Glutamatergic neuron (in vitro differentiated cells): ENCODE results near the gene PRH2. TPM values are rescaled to one million over a fixed set of nuclear protein-coding genes. Genes with fewer than 3 reads are reported as not detected.

Experiments used
- DNase-seq: peaks from one replicate; pipeline ENCODE4 v3.0.0; 2022
- H3K27ac Mint-ChIP-seq: one replicate; pipeline ENCODE4 v1.8.0; 2020; ENCODE audit warnings: mild to moderate bottlenecking, mixed read lengths, inconsistent platforms; ENCODE audit not compliant: unreplicated experiment
- H3K27me3 Mint-ChIP-seq: one replicate; pipeline ENCODE4 v1.8.0; 2020; ENCODE audit warnings: mild to moderate bottlenecking, moderate library complexity, mixed read lengths, inconsistent platforms; ENCODE audit not compliant: unreplicated experiment
- H3K36me3 Mint-ChIP-seq: one replicate; pipeline ENCODE4 v1.8.0; 2020; ENCODE audit warnings: mild to moderate bottlenecking, mixed read lengths, inconsistent platforms; ENCODE audit not compliant: unreplicated experiment
- H3K4me1 Mint-ChIP-seq: one replicate; pipeline ENCODE4 v1.8.0; 2020; ENCODE audit warnings: mild to moderate bottlenecking, low read depth, mixed read lengths, inconsistent platforms; ENCODE audit not compliant: unreplicated experiment
- H3K4me3 Mint-ChIP-seq: one replicate; pipeline ENCODE4 v1.8.0; 2020; ENCODE audit warnings: mild to moderate bottlenecking, mixed read lengths, inconsistent platforms; ENCODE audit not compliant: unreplicated experiment
- H3K9me3 Mint-ChIP-seq: one replicate; pipeline ENCODE4 v1.8.0; 2020; ENCODE audit warnings: mild to moderate bottlenecking, moderate library complexity, mixed read lengths, inconsistent platforms; ENCODE audit not compliant: unreplicated experiment
- CTCF ChIP-seq: fragments of 200-600 bp; sonication (generic); IDR thresholded peaks from one replicate; pipeline ENCODE4 v1.5.0; 2021; ENCODE audit not compliant: partially characterized antibody, unreplicated experiment
- total RNA-seq: library from RNA; stranded (reverse); fragmentation: NEBNext Ultra II Directional; extraction: Animal tissue kit (Norgen Biotek cat#: 25700); gene quantifications from one replicate; pipeline ENCODE4 v1.2.1, GENCODE V29; 2021; ENCODE audit not compliant: unreplicated experiment

The PRH2 gene
- total RNA-seq, 1 donor from 2014 or later = not detected

DNA sequence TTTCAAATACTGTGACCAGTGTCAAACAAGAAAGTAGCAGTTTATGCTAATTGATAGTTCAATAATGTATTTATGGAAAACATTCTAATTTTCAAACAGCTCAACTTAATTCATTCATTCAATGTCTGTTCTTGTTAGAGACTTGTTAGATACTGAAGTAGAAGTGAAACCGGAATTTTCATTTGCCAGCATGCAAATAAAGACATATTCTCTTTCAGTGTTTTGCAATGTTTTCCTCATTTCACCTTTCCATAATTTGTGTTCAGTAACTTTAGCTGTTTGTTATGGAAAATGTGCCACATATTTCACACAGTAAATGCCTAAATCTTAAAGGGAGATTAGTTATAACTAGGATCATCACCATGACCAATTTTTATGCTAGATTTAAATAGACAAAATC is 36.4 kb downstream of the PRH2 start:
- DNase-seq = no peak
- no peaks in the 10 kb centered on the region for H3K4me1 Mint-ChIP-seq
- H3K27me3 Mint-ChIP-seq = peaks cover 2% of the 10 kb centered on the region
- no peaks in the 10 kb centered on the region for H3K36me3 Mint-ChIP-seq
- no peak overlapping the region for H3K27ac Mint-ChIP-seq
- no peak for TF ChIP-seq CTCF
- H3K4me3 Mint-ChIP-seq = no peak overlapping the region
- no peaks in the 10 kb centered on the region for H3K9me3 Mint-ChIP-seq

DNA sequence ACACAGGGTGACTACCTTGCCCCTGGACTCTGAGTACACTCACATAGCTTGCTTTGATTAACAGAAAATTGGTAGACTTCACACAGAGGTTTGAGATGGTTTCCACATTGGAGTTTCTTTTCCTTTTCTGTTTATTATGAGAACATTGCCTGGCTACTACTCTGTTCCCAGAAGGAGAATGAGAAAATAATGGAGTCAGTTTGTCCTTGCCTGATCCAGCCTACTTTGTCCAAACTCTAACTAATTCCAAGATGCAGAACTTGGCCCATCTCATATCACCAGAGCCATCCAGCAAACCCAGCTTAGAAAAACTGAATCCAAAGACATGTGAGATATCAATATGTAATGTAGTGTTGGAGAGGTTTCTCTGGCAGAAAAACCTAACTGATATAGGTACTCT is 37.3 kb downstream of the PRH2 start:
- Mint-ChIP-seq H3K27ac (no peak overlapping the region), H3K9me3 (no peaks in the 10 kb centered on the region), H3K27me3 (peaks cover 2% of the 10 kb centered on the region), H3K4me1 (no peaks in the 10 kb centered on the region), H3K4me3 (no peak overlapping the region), H3K36me3 (no peaks in the 10 kb centered on the region)
- no peak for DNase-seq
- no peak for TF ChIP-seq CTCF

GRCh38 chr12:10967409-10967808 is 38.4 kb downstream of the PRH2 start:
- H3K27me3 Mint-ChIP-seq = no peaks in the 10 kb centered on the region
- no peak for TF ChIP-seq CTCF
- no peaks in the 10 kb centered on the region for H3K36me3 Mint-ChIP-seq
- no peaks in the 10 kb centered on the region for H3K9me3 Mint-ChIP-seq
- H3K4me1 Mint-ChIP-seq = no peaks in the 10 kb centered on the region
- no peak overlapping the region for H3K4me3 Mint-ChIP-seq
- H3K27ac Mint-ChIP-seq = no peak overlapping the region
- DNase-seq = no peak

DNA sequence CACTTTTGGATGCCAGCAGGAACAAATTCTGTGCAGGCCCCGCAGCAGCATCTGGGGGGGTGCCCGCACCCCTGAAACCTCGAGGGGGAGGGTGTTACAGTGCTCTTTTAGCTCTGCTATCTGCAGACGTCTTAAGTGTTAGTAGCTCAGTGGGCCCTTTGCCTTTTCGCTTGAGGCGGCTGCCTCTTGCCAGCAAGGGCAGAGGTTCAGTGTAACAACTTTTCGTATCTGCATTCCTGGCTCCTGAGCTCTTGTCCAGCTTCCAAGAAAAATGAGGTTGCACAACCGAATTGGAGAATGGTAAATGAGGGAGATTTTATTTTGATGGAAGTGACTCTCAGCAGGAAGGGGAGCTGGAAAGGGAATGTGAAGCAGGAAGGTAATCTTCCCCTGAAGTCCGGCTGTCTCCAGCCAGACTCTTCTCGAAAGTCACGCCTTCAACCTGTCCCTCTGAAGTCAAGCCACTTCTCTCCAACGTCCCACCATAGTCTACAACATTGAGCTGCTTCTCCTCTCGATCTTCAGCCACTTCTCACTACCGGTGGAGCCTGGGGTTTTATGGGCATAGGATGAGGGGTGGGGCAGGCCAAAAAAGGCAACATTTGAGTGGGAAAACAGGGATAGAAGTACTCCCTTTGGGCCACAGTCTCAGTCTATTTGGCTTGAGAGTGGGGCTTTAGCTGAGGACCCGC is 39.9 kb downstream of the PRH2 start:
- TF ChIP-seq CTCF = no peak
- Mint-ChIP-seq H3K4me3 (no peak overlapping the region), H3K27me3 (no peaks in the 10 kb centered on the region), H3K4me1 (no peaks in the 10 kb centered on the region), H3K36me3 (no peaks in the 10 kb centered on the region), H3K9me3 (no peaks in the 10 kb centered on the region), H3K27ac (no peak overlapping the region)
- DNase-seq = no peak

- no peak overlapping the region for H3K4me3 Mint-ChIP-seq
Measured at GRCh38 chr12:10974965-10975364, 45.9 kb downstream of the PRH2 start.

More at GRCh38 chr12:10974965-10975364, 45.9 kb downstream of the PRH2 start:
- Mint-ChIP-seq H3K4me1 (no peaks in the 10 kb centered on the region), H3K27me3 (no peaks in the 10 kb centered on the region), H3K9me3 (no peaks in the 10 kb centered on the region), H3K27ac (no peak overlapping the region), H3K36me3 (no peaks in the 10 kb centered on the region)
- TF ChIP-seq CTCF = no peak
- DNase-seq = no peak
